Endothelial cell of umbilical vein (primary cell): Measurements from ENCODE around the gene CFAP77. TPM values are rescaled to one million over a fixed set of nuclear protein-coding genes. Genes with fewer than 3 reads are reported as not detected.

Experiments
- BruUV-seq: library from RNA; stranded (reverse); fragments of 400-500 nt; replicated peaks from 2 replicates; lab custom pipeline; 2021; lab: Mats Ljungman, UMichigan
- CTCF ChIA-PET: fragments of 300-600, 350-600 bp; sonication (Branson Sonifier 250); formaldehyde crosslinking; loops from one replicate; lab custom pipeline; 2021; ENCODE audit warnings: antibody characterized with exemption, inconsistent platforms; lab: Charles Lee
- POLR2A ChIA-PET: fragments of 300-600, 350-600 bp; sonication (Branson Sonifier 250); formaldehyde crosslinking; loops from one replicate; lab custom pipeline; 2021; ENCODE audit warnings: antibody characterized with exemption, inconsistent platforms; lab: Charles Lee
- DNase-seq: peaks from one replicate; pipeline ENCODE4 v3.0.0-alpha.2; 2011; ENCODE audit warnings: low read depth, low spot score
- FAIRE-seq: peaks from 2 replicates; lab custom pipeline; 2011; peaks lifted over from hg19 to GRCh38; lab: Jason Lieb, UNC
- H2AFZ ChIP-seq: 2 replicates; pipeline ENCODE4 v1.6.0; 2012; ENCODE audit warnings: low read depth, low read length, control low read depth, inconsistent platforms
- H3K27ac ChIP-seq: 2 replicates; pipeline ENCODE4 v1.5.1; 2011; ENCODE audit warnings: low read depth, mild to moderate bottlenecking, control low read depth, low read length, moderate library complexity; ENCODE audit not compliant: insufficient read depth
- H3K27me3 ChIP-seq, 2 experiments: 2 replicates each; pipeline versions ENCODE4 v1.6.0 to v1.6.1; 2011; ENCODE audit warnings: low read length in 2 of 2, mixed read lengths in 1 of 2; ENCODE audit not compliant: control insufficient read depth in 2 of 2, insufficient read depth in 2 of 2
- H3K36me3 ChIP-seq, 2 experiments: 2 replicates in 1 of 2; 3 replicates in 1 of 2; pipeline ENCODE4 v1.5.1; 2011; ENCODE audit warnings: low read length in 2 of 2, mild to moderate bottlenecking in 1 of 2, moderate library complexity in 1 of 2; ENCODE audit not compliant: control insufficient read depth in 2 of 2, insufficient read depth in 2 of 2; ENCODE audit errors: extremely low read depth in 1 of 2
- H3K4me1 ChIP-seq: 3 replicates; pipeline ENCODE4 v1.5.1; 2011; ENCODE audit warnings: mild to moderate bottlenecking, low read length; ENCODE audit not compliant: control insufficient read depth, insufficient read depth; ENCODE audit errors: extremely low read depth
- H3K4me2 ChIP-seq: 2 replicates; pipeline ENCODE4 v1.6.1; 2011; ENCODE audit warnings: low read length, control low read depth, mixed read lengths; ENCODE audit not compliant: insufficient read depth
- H3K4me3 ChIP-seq, 3 experiments: fragments of 200-600 bp in 1 of 3; sonication (generic), shearing (Covaris generic) in 1 of 3; replicated peaks in 1 of 3; 2 replicates each; pipeline ENCODE4 v1.5.1; 2011 to 2016; ENCODE audit warnings: control low read depth in 3 of 3, low read length in 3 of 3, mild to moderate bottlenecking in 2 of 3, inconsistent platforms in 1 of 3, low read depth in 1 of 3, moderate library complexity in 1 of 3; ENCODE audit not compliant: insufficient read depth in 1 of 3
- H3K79me2 ChIP-seq: 2 replicates; pipeline ENCODE4 v1.6.0; 2012; ENCODE audit warnings: low read length, inconsistent platforms; ENCODE audit not compliant: control insufficient read depth, insufficient read depth
- H3K9ac ChIP-seq: replicated peaks from 2 replicates; pipeline ENCODE3; 2011; ENCODE audit warnings: low read length, control low read depth; ENCODE audit not compliant: insufficient read depth; ENCODE audit errors: extremely low read depth
- H3K9me1 ChIP-seq: replicated peaks from 3 replicates; pipeline ENCODE4 v1.6.0; 2011; ENCODE audit warnings: mild to moderate bottlenecking, low read length; ENCODE audit not compliant: control insufficient read depth, insufficient read depth; ENCODE audit errors: extremely low read depth
- H3K9me3 ChIP-seq: replicated peaks from 2 replicates; pipeline ENCODE4 v1.5.1; 2012; ENCODE audit warnings: low read length, inconsistent platforms; ENCODE audit not compliant: control insufficient read depth, insufficient read depth
- H4K20me1 ChIP-seq: replicated peaks from 2 replicates; pipeline ENCODE3; 2011; ENCODE audit warnings: mild to moderate bottlenecking, low read length; ENCODE audit not compliant: control insufficient read depth, insufficient read depth; ENCODE audit errors: extremely low read depth
- CTCF ChIP-seq, 2 donors: IDR thresholded peaks; 1 replicate in 1 of 2; 2 replicates in 1 of 2; pipeline ENCODE4 v1.5.1; 2011; ENCODE audit warnings: low read length in 2 of 2, mild to moderate bottlenecking in 2 of 2, moderate library complexity in 2 of 2, control low read depth in 1 of 2, inconsistent platforms in 1 of 2, low read depth in 1 of 2; ENCODE audit not compliant: insufficient read depth in 1 of 2; ENCODE audit errors: extremely low read depth in 1 of 2
- EZH2 ChIP-seq: IDR thresholded peaks from 2 replicates; pipeline ENCODE4 v1.6.1; 2012; ENCODE audit warnings: borderline replicate concordance, low read depth, mild to moderate bottlenecking, moderate library complexity, low read length, inconsistent platforms; ENCODE audit not compliant: severe bottlenecking
- GATA2 ChIP-seq: IDR thresholded peaks from 2 replicates; pipeline ENCODE4 v1.7.0; 2011; ENCODE audit warnings: low read depth, mild to moderate bottlenecking, moderate library complexity, mixed read lengths, low read length; ENCODE audit not compliant: insufficient read length, insufficient read depth
- JUN ChIP-seq: IDR thresholded peaks from 2 replicates; pipeline ENCODE4 v1.6.1; 2011; ENCODE audit warnings: borderline replicate concordance, low read depth; ENCODE audit not compliant: insufficient read length, insufficient read depth
- MYC ChIP-seq: IDR thresholded peaks from one replicate; pipeline ENCODE4 v1.6.1; 2011; ENCODE audit warnings: mild to moderate bottlenecking, low read depth, low read length
- POLR2A ChIP-seq: IDR thresholded peaks from 2 replicates; pipeline ENCODE4 v1.6.1; 2012; ENCODE audit warnings: low read depth, mild to moderate bottlenecking, control low read depth, low read length
- POLR2AphosphoS5 ChIP-seq: IDR thresholded peaks from 2 replicates; pipeline ENCODE4 v1.6.1; 2012; ENCODE audit warnings: low read depth, mild to moderate bottlenecking, control low read depth, low read length, moderate library complexity; ENCODE audit not compliant: insufficient read depth
- dilution Hi-C: fragments of 300-500 bp; cut with MboI; formaldehyde crosslinking; loops from one replicate; pipeline ENCODE4 v1.15.0; 2019; ENCODE audit warnings: low sequenced_read_pairs; ENCODE audit not compliant: extremely low pct_ligation_motif_present
- intact Hi-C: fragments of 100-400 bp; cut with micrococcal nuclease; formaldehyde crosslinking; loops from one replicate; pipeline ENCODE4 v1.10.0; 2022
- polyA plus RNA-seq, 4 experiments: library from polyadenylated mRNA; depleted of rRNA in 3 of 4; stranded (reverse) in 3 of 4; unstranded in 1 of 4; fragments of >200 nt; gene quantifications; 2 replicates each; pipeline versions ENCODE4 v1.2.1 to v1.2.3, GENCODE V29; 2011 to 2012; ENCODE audit warnings: missing spikeins in 1 of 4
- total RNA-seq: library from RNA; stranded (reverse); gene quantifications from 2 replicates; pipeline ENCODE4 v1.2.3, GENCODE V29; 2021
- TF ChIP-seq, protein P1 (sequence below): IDR thresholded peaks from 2 replicates; pipeline ENCODE4 v1.6.1; 2011; ENCODE audit not compliant: insufficient read depth, insufficient read length

CFAP77 gene
- total and polyA plus RNA-seq, 2 donors (not counting 3 experiments of a cell fraction or from before 2014, with no cell fraction given), result not detected

DNA sequence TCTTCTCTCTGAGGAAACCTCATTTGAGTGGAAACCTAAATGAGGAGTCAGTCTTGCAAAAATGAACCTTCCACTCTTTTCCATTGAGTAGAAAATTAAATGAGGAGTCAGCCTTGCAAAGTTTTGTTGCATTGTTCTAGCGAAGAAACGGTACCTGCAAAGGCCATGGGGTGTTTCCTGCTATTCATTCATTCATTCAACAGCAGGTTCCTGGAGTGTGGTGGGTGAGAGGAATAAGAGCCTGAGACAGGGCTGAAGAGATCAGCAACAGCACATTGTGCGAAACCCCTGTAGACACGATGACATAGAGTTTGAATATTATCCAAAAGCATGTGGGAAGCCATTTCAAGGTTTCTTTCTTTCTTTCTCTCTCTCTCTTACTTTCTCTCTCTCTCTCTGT lies 40.6 kb upstream of the CFAP77 start:
- no peak overlapping the region for H3K4me3 ChIP-seq
- H4K20me1 ChIP-seq, result no peaks in the 10 kb centered on the region
- H3K79me2 ChIP-seq, result no peaks in the 10 kb centered on the region
- CTCF ChIA-PET, result interaction anchor here (1.2 kb wide), 1 partner anchor 14 kb away, joined by 3 read pairs; no protein-coding TSS in a partner anchor
- POLR2A ChIA-PET, result no interaction called here
- intact Hi-C loops (no loop called here), dilution Hi-C loops (no loop called here)
- no peaks in the 10 kb centered on the region for H3K27me3 ChIP-seq
- peak; percentile 71 for DNase-seq
- no peak overlapping the region for H3K9ac ChIP-seq
- H3K4me1 ChIP-seq, result peaks cover 27% of the 10 kb centered on the region
- no peaks in the 10 kb centered on the region for H3K36me3 ChIP-seq
- no peak overlapping the region for H2AFZ ChIP-seq
- H3K9me1 ChIP-seq, result no peaks in the 10 kb centered on the region
- H3K27ac ChIP-seq, result no peak overlapping the region
- FAIRE-seq, result no peak
- H3K9me3 ChIP-seq, result no peaks in the 10 kb centered on the region
- no TSS peak for BruUV-seq
- H3K4me2 ChIP-seq, result peak overlapping the region; percentile 16
- TF ChIP-seq JUN (no peak), EZH2 (no peak), GATA2 (no peak), POLR2A (no peak), CTCF (IDR thresholded peaks at IDR 0.05; ENCODE audit: extremely low read depth in 1 of 2, insufficient read depth in 1 of 2, low read depth in 1 of 2, low read length in 2 of 2) (no peak)
- TF ChIP-seq, protein P1, sequence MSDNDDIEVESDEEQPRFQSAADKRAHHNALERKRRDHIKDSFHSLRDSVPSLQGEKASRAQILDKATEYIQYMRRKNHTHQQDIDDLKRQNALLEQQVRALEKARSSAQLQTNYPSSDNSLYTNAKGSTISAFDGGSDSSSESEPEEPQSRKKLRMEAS, result no peak

DNA sequence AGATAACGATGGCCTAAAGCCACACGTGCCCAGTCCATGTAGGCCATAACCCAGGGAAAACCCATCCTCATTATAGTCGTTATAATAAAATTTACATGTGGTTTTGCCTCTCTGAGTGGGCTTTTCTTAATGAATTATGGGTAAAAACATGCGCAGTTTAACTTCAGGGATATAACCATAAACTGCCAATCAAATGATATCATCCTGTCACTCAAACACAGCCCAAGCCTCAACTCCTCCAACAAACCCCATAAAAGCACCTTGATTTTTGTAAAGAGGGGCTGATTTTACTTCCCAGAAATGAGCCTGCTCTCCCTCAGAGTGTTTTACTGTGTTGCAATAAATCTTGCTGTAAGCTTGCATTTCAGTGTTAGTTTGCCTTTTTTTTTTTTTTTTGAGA lies 39.4 kb upstream of the CFAP77 start:
- H3K36me3 ChIP-seq, result no peaks in the 10 kb centered on the region
- H3K79me2 ChIP-seq, result no peaks in the 10 kb centered on the region
- H3K27ac ChIP-seq, result no peak overlapping the region
- no peak overlapping the region for H3K9ac ChIP-seq
- H3K4me3 ChIP-seq, result no peak overlapping the region
- H3K9me1 ChIP-seq, result no peaks in the 10 kb centered on the region
- no peak for FAIRE-seq
- ChIA-PET POLR2A (no interaction called here), CTCF (no interaction called here)
- dilution Hi-C loops, result no loop called here
- H3K4me2 ChIP-seq, result no peak overlapping the region
- no peaks in the 10 kb centered on the region for H3K9me3 ChIP-seq
- BruUV-seq, result no TSS peak
- peaks cover 27% of the 10 kb centered on the region for H3K4me1 ChIP-seq
- TF ChIP-seq POLR2AphosphoS5, result no peak
- TF ChIP-seq JUN, result no peak
- no peak for TF ChIP-seq MYC
- no peak for TF ChIP-seq POLR2A
- TF ChIP-seq CTCF (IDR thresholded peaks at IDR 0.05; ENCODE audit: extremely low read depth in 1 of 2, insufficient read depth in 1 of 2, low read depth in 1 of 2, low read length in 2 of 2), result no peak
- no peak overlapping the region for H2AFZ ChIP-seq
- no peak for DNase-seq
- intact Hi-C loops, result no loop called here
- H4K20me1 ChIP-seq, result no peaks in the 10 kb centered on the region
- no peaks in the 10 kb centered on the region for H3K27me3 ChIP-seq
